NT2/D1 (cell line): ENCODE results near the gene THAP11.

Source experiments
- YY1 ChIP-seq: IDR thresholded peaks from 2 replicates; pipeline ENCODE4 v1.6.1; 2011; ENCODE audit not compliant: insufficient read length, insufficient read depth
- ZNF274 ChIP-seq: IDR thresholded peaks from 2 replicates; pipeline ENCODE4 v1.6.1; 2011; ENCODE audit warnings: mild to moderate bottlenecking, low read depth, low read length

- TF ChIP-seq ZNF274 (no peak), YY1 (no peak)
Observed at GRCh38 chr16:67822511-67822910, 19.6 kb upstream of the THAP11 start.
